PC-3 (cell line): ENCODE measurements around the gene TMEM18.

ENCODE experiments used
- EZH2phosphoT487 ChIP-seq: fragments of 300-600 bp; sonication (generic); IDR thresholded peaks from 2 replicates; pipeline ENCODE4 v1.6.1; 2018; ENCODE audit warnings: mild to moderate bottlenecking, antibody characterized with exemption, low read length, borderline replicate concordance
- TF ChIP-seq, protein P1 (sequence below): fragments of 300-600 bp; sonication (generic); conservative IDR thresholded peaks from 2 replicates; pipeline ENCODE4 v1.5.1; 2017; ENCODE audit warnings: antibody characterized with exemption, low read depth, mild to moderate bottlenecking, low read length

DNA sequence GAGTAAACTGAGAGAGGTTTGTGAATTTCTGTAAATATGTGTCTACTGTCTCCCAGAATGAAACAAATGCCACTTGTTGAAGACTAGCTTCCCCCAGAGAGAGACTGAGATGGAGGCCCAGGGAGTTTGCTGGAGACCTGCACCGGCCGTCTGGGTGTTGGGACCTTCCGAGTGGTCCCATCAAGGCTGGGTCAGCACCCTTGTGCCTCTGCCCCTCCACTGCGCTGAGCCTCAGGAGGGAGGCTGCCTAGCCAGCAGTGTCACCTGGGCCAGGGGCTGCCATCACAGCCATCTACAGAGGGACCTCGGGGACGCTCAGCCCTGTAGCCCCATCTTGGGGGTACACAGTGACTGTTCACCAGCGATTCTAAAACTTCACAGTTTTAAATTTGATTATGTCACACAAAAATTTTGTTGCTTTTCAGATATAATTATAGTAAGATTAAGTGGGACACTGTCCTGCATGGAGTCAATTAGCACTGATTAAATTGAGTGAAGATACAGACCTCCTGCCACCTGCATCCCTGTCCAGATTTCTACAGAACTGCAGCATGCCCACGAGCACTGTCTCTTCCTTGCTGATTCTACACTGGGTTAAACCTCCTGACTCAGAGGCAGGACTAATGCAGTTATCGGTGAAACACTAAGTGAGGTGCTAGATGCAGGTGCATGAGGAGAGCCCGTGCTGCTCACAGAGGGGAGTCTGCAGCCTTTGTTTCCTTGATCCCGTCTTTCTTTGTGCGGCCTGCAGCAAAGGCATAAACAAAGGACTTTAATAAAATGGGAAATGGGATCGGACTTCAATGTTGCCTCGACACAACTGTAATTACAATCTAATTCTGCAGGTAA, 50.5 kb downstream of the TMEM18 start:
- TF ChIP-seq, protein P1, sequence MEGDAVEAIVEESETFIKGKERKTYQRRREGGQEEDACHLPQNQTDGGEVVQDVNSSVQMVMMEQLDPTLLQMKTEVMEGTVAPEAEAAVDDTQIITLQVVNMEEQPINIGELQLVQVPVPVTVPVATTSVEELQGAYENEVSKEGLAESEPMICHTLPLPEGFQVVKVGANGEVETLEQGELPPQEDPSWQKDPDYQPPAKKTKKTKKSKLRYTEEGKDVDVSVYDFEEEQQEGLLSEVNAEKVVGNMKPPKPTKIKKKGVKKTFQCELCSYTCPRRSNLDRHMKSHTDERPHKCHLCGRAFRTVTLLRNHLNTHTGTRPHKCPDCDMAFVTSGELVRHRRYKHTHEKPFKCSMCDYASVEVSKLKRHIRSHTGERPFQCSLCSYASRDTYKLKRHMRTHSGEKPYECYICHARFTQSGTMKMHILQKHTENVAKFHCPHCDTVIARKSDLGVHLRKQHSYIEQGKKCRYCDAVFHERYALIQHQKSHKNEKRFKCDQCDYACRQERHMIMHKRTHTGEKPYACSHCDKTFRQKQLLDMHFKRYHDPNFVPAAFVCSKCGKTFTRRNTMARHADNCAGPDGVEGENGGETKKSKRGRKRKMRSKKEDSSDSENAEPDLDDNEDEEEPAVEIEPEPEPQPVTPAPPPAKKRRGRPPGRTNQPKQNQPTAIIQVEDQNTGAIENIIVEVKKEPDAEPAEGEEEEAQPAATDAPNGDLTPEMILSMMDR: no peak
- no peak for TF ChIP-seq EZH2phosphoT487
